ENCODE measurements around the gene LHX3. TPM values are rescaled to one million over a fixed set of nuclear protein-coding genes. Genes with fewer than 3 reads are reported as not detected.
A peak's percentile ranks its signal among the peaks of the same experiment; 100 is the strongest.
"Not testable (repeated sequence)": the region's sequence is repeated elsewhere in the genome, so short reads cannot be mapped to it uniquely, and the experiment has no call there.

LHX3 gene
- total RNA-seq, 1 experiment from 2014 or later: 0.07 TPM

DNA sequence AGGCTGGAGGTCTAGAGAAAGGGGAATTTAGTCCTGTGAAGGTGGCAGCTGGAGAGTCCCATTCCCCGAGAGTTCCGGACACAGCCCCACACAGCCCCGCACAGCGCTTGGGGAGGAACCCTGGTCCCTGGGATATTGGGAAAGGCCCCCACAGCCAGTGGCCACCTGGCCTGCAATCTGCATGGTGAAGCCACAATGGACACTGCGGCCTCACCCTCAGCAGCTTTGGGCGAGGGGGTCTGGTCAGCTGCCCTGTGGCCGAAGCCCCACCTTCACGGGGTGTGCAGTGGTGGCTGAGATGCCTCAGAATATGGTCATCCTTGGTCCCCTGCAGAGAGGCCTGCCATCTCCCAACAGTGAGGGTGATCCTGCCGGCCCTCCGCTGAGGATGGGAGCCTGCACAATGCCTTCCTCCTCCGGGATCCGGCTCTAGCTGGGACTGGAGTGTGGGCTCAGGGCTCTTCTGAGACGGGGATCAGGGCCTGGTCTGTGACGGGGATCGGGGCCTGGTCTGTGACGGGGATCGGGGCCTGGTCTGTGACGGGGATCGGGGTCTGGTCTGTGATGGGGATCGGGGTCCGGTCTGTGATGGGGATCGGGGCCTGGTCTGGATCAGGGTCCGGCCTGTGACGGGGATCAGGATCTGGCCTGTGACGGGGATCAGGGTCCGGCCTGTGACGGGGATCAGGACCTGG, 52.9 kb downstream of the LHX3 start:
- Histone ChIP-seq H3K36me3 (replicated peaks; ENCODE audit: control insufficient read depth, insufficient read depth, low read length) (no peaks in the 10 kb centered on the region), H3K27me3 (ENCODE audit: control insufficient read depth, insufficient read depth, low read length) (peaks cover 2% of the 10 kb centered on the region; the same call in 1 of the 2 replicates), H3K4me3 (ENCODE audit: insufficient read depth, low read depth, low read length) (no peak overlapping the region)
- DNase-seq: no peak

DNA sequence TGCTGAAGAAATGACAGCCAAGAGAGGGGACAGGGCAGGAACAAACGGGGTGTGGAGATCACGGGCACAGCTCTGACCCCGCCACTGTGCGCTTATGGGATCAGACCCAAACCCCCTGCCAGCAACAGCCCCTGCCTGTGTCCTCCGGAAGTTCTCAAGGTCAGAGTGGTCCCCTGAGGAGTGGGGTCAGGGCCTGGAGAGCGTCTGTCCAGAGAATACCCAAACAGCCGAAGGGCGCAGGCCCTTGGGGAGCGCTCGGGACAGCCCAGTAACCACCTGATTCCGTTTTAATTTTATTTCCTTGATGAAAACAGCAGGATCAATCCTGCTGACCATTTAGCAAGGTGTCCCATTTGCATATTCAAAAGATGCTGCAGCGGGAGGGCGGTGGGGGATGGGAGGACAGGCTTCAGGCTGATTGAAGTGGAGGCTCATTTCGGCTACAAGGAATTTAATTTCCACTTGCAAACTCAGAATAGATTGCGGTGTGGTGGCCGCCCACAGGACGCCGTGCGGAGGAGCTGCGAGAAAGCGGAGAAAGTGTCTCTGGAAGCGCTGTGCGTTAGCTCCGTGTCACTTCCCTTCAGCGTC, 53.6 kb downstream of the LHX3 start:
- DNase-seq: peak; percentile 87
- peaks cover 2% of the 10 kb centered on the region; the same call in 1 of the 2 replicates for H3K27me3 ChIP-seq (ENCODE audit: control insufficient read depth, insufficient read depth, low read length)
- H3K36me3 ChIP-seq (replicated peaks; ENCODE audit: control insufficient read depth, insufficient read depth, low read length): no peaks in the 10 kb centered on the region
- no peak overlapping the region; the same call in 1 of the 2 replicates for H3K4me3 ChIP-seq (ENCODE audit: insufficient read depth, low read depth, low read length)

DNA sequence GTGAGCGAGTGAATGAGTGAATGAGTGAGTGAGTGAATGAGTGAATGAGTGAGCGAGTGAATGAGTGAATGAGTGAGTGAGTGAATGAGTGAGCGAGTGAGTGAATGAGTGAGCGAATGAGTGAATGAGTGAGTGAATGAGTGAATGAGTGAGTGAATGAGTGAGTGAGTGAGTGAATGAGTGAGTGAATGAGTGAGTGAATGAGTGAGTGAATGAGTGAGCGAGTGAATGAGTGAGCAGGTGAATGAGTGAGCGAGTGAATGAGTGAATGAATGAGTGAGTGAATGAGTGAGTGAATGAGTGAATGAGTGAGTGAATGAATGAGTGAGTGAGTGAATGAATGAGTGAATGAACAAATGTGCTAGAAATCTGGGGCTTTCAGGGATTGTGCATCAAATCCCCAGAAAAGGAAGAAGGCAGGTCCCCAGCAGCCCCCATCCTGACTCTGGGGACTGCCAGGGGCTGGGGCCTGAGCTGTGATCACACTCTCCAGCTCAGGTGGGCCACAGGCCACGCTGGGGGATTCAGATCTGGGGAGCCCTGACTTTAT, 54.2 kb downstream of the LHX3 start:
- not testable (repeated sequence) for H3K4me3 ChIP-seq (ENCODE audit: insufficient read depth, low read depth, low read length); DNase-seq; H3K27me3 ChIP-seq (ENCODE audit: control insufficient read depth, insufficient read depth, low read length); H3K36me3 ChIP-seq (replicated peaks; ENCODE audit: control insufficient read depth, insufficient read depth, low read length)

DNA sequence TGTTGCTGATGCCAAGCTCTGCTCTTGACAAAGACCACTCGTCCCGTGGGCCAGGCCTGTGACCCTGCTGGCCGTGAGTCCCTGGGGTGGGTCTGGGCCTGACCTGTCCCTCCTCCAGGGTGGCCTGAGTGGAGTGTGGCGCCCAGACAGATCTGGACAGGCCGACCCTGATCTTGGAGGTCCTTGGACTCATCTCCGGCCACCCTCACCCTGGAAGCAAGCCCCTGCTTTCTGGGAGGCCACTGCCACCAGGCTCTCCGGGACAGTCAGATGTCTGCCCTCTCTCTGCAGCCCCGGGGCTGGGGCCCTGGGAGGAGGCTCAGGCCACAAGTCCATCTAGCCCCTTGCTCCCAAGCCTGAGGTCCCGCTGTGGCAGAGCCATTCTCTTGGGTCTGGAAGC, 55.1 kb downstream of the LHX3 start:
- Histone ChIP-seq H3K4me3 (ENCODE audit: insufficient read depth, low read depth, low read length) (no peak overlapping the region), H3K27me3 (ENCODE audit: control insufficient read depth, insufficient read depth, low read length) (peaks cover 2% of the 10 kb centered on the region; the same call in 1 of the 2 replicates), H3K36me3 (replicated peaks; ENCODE audit: control insufficient read depth, insufficient read depth, low read length) (no peaks in the 10 kb centered on the region)
- peak; percentile 55 for DNase-seq

DNA sequence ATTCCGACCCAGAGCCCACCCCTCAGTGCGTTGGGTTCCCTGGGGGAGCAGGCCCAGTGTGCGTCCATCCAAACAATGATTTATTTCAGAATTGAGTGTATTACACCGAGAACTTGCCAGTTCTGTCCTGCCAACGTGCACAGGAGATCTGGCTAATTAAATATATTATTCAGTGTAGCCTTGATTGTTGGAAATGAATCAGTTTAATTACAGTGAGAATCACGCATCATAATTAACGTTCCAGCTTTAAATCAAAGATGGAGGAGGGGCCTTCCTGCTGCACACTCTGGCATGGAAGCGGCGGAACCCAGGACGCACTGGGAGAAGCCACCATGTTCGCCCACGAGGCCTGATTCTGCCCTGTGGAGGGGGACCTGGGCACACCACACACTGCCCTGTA, 55.6 kb downstream of the LHX3 start:
- Histone ChIP-seq H3K4me3 (ENCODE audit: insufficient read depth, low read depth, low read length) (no peak overlapping the region), H3K36me3 (replicated peaks; ENCODE audit: control insufficient read depth, insufficient read depth, low read length) (no peaks in the 10 kb centered on the region), H3K27me3 (ENCODE audit: control insufficient read depth, insufficient read depth, low read length) (peaks cover 2% of the 10 kb centered on the region; the same call in 1 of the 2 replicates)
- no peak for DNase-seq

DNA sequence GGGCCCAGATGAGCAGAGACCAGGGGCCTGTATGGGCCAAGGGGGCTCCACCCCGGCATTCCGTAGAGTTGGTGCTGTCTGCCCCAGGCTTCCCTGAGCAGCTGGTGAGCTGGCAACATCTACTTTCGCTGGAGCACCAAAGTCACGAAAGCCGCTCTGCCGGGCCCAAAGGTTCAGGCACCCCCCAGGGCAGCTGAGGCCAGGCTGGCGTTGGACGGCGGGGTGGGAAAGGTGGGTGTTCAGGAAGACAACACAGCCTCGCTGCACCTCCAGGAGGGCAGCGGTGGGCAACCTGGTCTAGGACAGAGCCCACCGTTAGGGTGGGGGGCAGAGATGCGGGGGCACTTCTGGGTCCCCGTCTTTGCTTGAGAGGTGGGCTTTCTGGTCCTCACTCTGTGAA, 56.2 kb downstream of the LHX3 start:
- Histone ChIP-seq H3K36me3 (replicated peaks; ENCODE audit: control insufficient read depth, insufficient read depth, low read length) (no peaks in the 10 kb centered on the region), H3K27me3 (ENCODE audit: control insufficient read depth, insufficient read depth, low read length) (peaks cover 2% of the 10 kb centered on the region; the same call in 1 of the 2 replicates), H3K4me3 (ENCODE audit: insufficient read depth, low read depth, low read length) (no peak overlapping the region)
- DNase-seq: no peak

DNA sequence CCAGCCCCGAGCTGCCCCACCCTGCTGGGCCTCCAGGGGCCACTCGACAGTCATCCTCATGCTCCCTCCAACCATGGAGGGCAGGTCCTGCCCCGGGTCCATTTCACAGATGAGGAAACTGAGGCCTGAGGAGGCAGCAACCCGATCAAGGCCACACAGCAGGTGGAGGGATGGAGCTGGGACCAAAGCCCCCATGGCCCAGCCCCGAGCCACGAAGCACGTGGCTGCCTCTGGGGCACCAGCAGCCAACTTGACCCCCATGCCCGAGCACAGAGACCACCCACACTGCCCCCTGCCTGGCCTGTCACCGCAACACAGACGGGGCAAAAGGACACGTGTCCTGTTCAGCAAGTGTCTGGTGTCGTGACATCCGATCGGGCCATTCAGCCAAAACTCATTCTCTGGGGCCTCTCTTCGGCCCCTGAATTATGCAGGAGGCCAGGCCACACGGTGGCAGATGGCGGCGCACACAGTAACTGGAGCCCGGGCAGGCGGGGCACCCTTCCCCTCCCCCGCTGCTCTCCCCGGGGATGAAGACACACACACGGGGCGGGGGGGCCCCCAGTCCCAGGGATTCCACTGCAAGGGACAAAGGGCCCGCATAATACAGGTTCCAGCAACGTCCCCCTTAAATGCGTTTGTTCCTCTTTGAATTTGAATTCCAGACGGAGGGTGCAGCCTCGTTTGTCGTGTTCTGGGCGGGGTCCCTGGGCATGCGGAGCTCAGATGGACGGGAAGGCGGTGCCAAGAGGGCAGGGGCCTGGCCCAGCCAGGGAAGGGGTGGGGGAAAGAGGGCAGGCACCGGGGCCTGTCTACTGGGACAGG, 56.8 kb downstream of the LHX3 start:
- Histone ChIP-seq H3K27me3 (ENCODE audit: control insufficient read depth, insufficient read depth, low read length) (peaks cover 2% of the 10 kb centered on the region; the same call in 1 of the 2 replicates), H3K36me3 (replicated peaks; ENCODE audit: control insufficient read depth, insufficient read depth, low read length) (no peaks in the 10 kb centered on the region), H3K4me3 (ENCODE audit: insufficient read depth, low read depth, low read length) (no peak overlapping the region)
- peak; percentile 87 for DNase-seq

DNA sequence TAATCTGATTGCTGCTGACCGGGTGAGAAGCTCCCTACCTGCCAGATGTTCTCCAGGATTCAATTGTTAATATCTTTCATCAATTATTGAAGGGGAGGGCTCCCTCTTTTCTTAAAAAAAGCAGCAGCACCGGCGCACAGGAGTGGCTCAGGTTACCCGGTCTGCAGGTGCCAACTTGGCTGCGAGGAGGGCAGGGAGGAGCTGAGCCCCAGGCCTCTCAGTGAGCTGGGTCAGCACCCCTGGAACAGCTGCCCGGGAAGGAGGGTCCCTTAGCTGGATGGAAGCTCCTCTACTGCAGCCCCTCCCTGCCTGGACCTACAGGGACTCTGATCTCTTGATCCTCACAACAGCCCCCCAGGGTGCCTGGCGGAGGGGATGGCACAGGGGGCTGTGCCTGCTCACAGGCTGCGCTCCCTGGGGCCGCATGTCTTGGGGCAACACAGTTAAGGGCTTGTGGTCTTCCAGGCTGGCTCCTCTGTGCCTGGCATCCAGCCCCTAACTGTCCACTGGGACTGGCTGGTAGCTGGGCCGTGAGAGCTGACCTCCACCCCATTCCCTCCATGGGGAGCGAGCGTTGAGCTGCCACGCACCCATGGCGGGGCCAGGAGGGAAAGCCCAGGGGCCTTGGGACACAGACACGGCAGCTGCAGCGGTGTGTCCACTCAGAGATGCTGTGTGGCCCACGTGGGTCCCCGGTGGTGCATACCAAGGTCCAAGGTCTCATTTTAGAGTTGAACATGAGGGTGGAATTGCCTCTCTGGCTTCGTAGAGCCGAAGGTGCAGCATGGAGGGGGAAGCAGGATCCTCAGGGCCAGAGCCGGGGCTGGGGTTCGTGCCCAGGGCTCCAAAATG, 57.7 kb downstream of the LHX3 start:
- peak; percentile 67 for DNase-seq
- Histone ChIP-seq H3K4me3 (ENCODE audit: insufficient read depth, low read depth, low read length) (no peak overlapping the region), H3K36me3 (replicated peaks; ENCODE audit: control insufficient read depth, insufficient read depth, low read length) (no peaks in the 10 kb centered on the region), H3K27me3 (ENCODE audit: control insufficient read depth, insufficient read depth, low read length) (peaks cover 2% of the 10 kb centered on the region; the same call in 1 of the 2 replicates)

Other genes starting within 250 kb of the LHX3 start
- 74.6 and 77.0 TPM in 2 replicates for gene UBAC1, start 243.8 kb downstream of the LHX3 start, total RNA-seq (2014; rRNA removed; shearing (Covaris generic))
- 16.6 and 19.3 TPM in 2 replicates for gene NACC2, start 109.8 kb downstream of the LHX3 start, total RNA-seq (2014; rRNA removed; shearing (Covaris generic))
- gene TMEM250, start 86.3 kb downstream of the LHX3 start, total RNA-seq (2014; rRNA removed; shearing (Covaris generic)): 50.7 and 66.1 TPM in 2 replicates
- gene QSOX2, start 40.7 kb upstream of the LHX3 start, total RNA-seq (2014; rRNA removed; shearing (Covaris generic)): 22.6 and 24.6 TPM in 2 replicates
- gene CCDC187, start 99.0 kb upstream of the LHX3 start, total RNA-seq (2014; rRNA removed; shearing (Covaris generic)): 0.04 TPM in 1 of 2 replicates, not detected in the other
- 17.3 and 22.2 TPM in 2 replicates for gene GPSM1, start 122.4 kb upstream of the LHX3 start, total RNA-seq (2014; rRNA removed; shearing (Covaris generic))
- 11.2 and 20.2 TPM in 2 replicates for gene DNLZ, start 158.6 kb upstream of the LHX3 start, total RNA-seq (2014; rRNA removed; shearing (Covaris generic))
- 0.15 and 0.28 TPM in 2 replicates for gene CARD9, start 168.5 kb upstream of the LHX3 start, total RNA-seq (2014; rRNA removed; shearing (Covaris generic))
- gene SNAPC4, start 195.0 kb upstream of the LHX3 start, total RNA-seq (2014; rRNA removed; shearing (Covaris generic)): 13.3 and 14.0 TPM in 2 replicates
- gene ENTR1, start 205.5 kb upstream of the LHX3 start, total RNA-seq (2014; rRNA removed; shearing (Covaris generic)): 116 and 141 TPM in 2 replicates
- 95.7 and 100 TPM in 2 replicates for gene PMPCA, start 205.5 kb upstream of the LHX3 start, total RNA-seq (2014; rRNA removed; shearing (Covaris generic))
- gene INPP5E, start 234.7 kb upstream of the LHX3 start, total RNA-seq (2014; rRNA removed; shearing (Covaris generic)): 12.4 and 15.2 TPM in 2 replicates